HEK293 (cell line): ENCODE results near the gene ZC3H18.

Experiments used
- CTCF ChIA-PET: fragments of 350-600 bp; formaldehyde crosslinking; extraction: SDS; loops from one replicate; lab custom pipeline; 2021; ENCODE audit warnings: antibody characterized with exemption; lab: Yijun Ruan, JAX
- POLR2A ChIA-PET: fragments of 300-600 bp; formaldehyde crosslinking; extraction: SDS; loops from one replicate; lab custom pipeline; 2020; ENCODE audit warnings: antibody characterized with exemption, inconsistent platforms; lab: Yijun Ruan, JAX
- H3K27ac ChIP-seq: fragments of 200-500 bp; sonication (Bioruptor generic); 2 replicates; pipeline ENCODE4 v1.5.1; 2014; ENCODE audit warnings: low read depth, low read length, control low read depth, inconsistent platforms; ENCODE audit errors: extremely low read depth
- H3K36me3 ChIP-seq, 2 experiments: fragments of 200-500 bp in 1 of 2; sonication (Bioruptor generic) in 1 of 2; 1 replicate in 1 of 2; 2 replicates in 1 of 2; pipeline ENCODE4 v1.5.1; 2014 to 2017; ENCODE audit warnings: inconsistent platforms in 2 of 2, low read length in 2 of 2; ENCODE audit not compliant: control insufficient read depth in 2 of 2, insufficient read depth in 1 of 2
- H3K4me1 ChIP-seq: fragments of 200-500 bp; sonication (Bioruptor generic); 2 replicates; pipeline ENCODE4 v1.5.1; 2014; ENCODE audit warnings: mild to moderate bottlenecking, low read length, inconsistent platforms; ENCODE audit not compliant: control insufficient read depth, insufficient read depth
- H3K4me3 ChIP-seq: 2 replicates; pipeline ENCODE4 v1.5.1; 2011; ENCODE audit warnings: low read depth, mild to moderate bottlenecking, control low read depth, low read length, moderate library complexity
- H3K9me3 ChIP-seq: fragments of 200-500 bp; sonication (Bioruptor generic); 2 replicates; pipeline ENCODE4 v1.5.1; 2014; ENCODE audit warnings: low read depth, low read length, inconsistent platforms; ENCODE audit not compliant: control insufficient read depth, insufficient read depth
- ZNF114 ChIP-seq: fragments of 450-650 bp; formaldehyde crosslinking; IDR thresholded peaks from 2 replicates; pipeline ENCODE4 v1.5.0; 2017; ENCODE audit warnings: missing biosample characterization, missing genetic modification characterization
- ZNF561 ChIP-seq: fragments of 450-650 bp; IDR thresholded peaks from 2 replicates; pipeline ENCODE4 v1.5.1; 2018; ENCODE audit warnings: missing biosample characterization, missing genetic modification characterization, borderline replicate concordance
- ZNF701 ChIP-seq: fragments of 450-650 bp; formaldehyde crosslinking; IDR thresholded peaks from 2 replicates; pipeline ENCODE4 v1.5.1; 2016; ENCODE audit warnings: missing biosample characterization, missing genetic modification characterization
- ZNF76 ChIP-seq: fragments of 450-650 bp; formaldehyde crosslinking; IDR thresholded peaks from 2 replicates; pipeline ENCODE4; 2016; ENCODE audit warnings: low read depth, missing biosample characterization, missing genetic modification characterization, borderline replicate concordance
- ZNF776 ChIP-seq: fragments of 450-650 bp; formaldehyde crosslinking; IDR thresholded peaks from 2 replicates; pipeline ENCODE4 v1.5.0; 2017; ENCODE audit warnings: missing biosample characterization, missing genetic modification characterization, borderline replicate concordance
- ZNF830 ChIP-seq: fragments of 450-650 bp; IDR thresholded peaks from 2 replicates; pipeline ENCODE4 v1.5.0; 2018; ENCODE audit warnings: missing biosample characterization, missing genetic modification characterization, low read depth, mild to moderate bottlenecking, moderate library complexity
- TF ChIP-seq, protein P1 (sequence below): fragments of 450-650 bp; formaldehyde crosslinking; conservative IDR thresholded peaks from 2 replicates; pipeline ENCODE4 v1.5.1; 2016; ENCODE audit warnings: low read depth, missing biosample characterization, missing genetic modification characterization
- TF ChIP-seq, protein P2 (sequence below): fragments of 450-650 bp; formaldehyde crosslinking; IDR thresholded peaks from 2 replicates; pipeline ENCODE4 v1.5.1; 2016; ENCODE audit warnings: missing biosample characterization, missing genetic modification characterization, borderline replicate concordance
- TF ChIP-seq, protein P3 (sequence below): fragments of 450-650 bp; IDR thresholded peaks from 2 replicates; pipeline ENCODE4 v1.5.1; 2018; ENCODE audit warnings: missing biosample characterization, missing genetic modification characterization
- TF ChIP-seq, protein P4 (sequence below): fragments of 450-650 bp; formaldehyde crosslinking; IDR thresholded peaks from 2 replicates; pipeline ENCODE4 v1.5.1; 2016; ENCODE audit warnings: missing biosample characterization, missing genetic modification characterization, borderline replicate concordance

Gene ZC3H18

DNA sequence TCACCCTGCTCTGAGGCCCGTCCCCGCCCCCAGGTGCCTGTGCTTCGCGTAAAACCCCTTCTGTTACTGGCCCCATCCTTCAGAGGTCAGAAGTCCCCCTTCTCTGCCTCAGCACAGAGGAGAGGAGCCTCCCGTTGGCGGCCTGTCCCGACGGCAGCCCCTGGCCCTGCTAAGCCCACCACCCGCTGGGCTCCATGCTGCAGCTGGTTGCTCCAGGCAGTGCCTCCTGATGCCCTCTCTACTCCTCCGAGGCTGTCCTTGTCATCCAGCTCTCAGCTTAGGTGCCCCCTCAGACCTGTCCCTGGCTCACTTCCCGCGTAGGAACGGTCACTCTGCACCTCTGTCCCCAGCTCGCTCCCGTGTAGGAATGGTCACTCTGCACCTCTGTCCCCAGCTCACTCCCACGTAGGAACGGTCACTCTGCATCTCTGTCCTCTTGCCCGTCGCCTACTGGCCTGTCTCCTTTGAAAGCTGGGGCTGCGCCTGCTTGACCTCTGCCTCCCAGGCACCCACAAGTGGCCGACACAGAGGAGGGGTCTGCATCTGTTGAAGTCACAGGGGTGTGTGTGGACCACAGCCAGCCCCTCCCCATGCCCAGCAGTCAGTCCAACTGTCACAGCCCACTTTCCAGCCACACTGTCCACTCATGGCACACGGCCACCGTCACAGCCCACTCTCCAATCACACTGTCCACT, 31.7 kb upstream of the ZC3H18 start (continued):
- TF ChIP-seq, protein P1, sequence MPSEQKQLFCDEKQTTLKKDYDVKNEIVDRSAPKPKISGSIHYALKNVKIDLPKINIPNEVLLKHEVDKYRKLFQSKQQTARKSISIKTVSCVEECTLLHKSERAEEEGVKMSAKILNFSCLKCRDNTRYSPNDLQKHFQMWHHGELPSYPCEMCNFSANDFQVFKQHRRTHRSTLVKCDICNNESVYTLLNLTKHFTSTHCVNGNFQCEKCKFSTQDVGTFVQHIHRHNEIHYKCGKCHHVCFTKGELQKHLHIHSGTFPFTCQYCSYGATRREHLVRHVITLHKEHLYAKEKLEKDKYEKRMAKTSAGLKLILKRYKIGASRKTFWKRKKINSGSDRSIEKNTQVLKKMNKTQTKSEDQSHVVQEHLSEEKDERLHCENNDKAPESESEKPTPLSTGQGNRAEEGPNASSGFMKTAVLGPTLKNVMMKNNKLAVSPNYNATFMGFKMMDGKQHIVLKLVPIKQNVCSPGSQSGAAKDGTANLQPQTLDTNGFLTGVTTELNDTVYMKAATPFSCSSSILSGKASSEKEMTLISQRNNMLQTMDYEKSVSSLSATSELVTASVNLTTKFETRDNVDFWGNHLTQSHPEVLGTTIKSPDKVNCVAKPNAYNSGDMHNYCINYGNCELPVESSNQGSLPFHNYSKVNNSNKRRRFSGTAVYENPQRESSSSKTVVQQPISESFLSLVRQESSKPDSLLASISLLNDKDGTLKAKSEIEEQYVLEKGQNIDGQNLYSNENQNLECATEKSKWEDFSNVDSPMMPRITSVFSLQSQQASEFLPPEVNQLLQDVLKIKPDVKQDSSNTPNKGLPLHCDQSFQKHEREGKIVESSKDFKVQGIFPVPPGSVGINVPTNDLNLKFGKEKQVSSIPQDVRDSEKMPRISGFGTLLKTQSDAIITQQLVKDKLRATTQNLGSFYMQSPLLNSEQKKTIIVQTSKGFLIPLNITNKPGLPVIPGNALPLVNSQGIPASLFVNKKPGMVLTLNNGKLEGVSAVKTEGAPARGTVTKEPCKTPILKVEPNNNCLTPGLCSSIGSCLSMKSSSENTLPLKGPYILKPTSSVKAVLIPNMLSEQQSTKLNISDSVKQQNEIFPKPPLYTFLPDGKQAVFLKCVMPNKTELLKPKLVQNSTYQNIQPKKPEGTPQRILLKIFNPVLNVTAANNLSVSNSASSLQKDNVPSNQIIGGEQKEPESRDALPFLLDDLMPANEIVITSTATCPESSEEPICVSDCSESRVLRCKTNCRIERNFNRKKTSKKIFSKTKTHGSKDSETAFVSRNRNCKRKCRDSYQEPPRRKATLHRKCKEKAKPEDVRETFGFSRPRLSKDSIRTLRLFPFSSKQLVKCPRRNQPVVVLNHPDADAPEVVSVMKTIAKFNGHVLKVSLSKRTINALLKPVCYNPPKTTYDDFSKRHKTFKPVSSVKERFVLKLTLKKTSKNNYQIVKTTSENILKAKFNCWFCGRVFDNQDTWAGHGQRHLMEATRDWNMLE, result no peak
- TF ChIP-seq, protein P2, sequence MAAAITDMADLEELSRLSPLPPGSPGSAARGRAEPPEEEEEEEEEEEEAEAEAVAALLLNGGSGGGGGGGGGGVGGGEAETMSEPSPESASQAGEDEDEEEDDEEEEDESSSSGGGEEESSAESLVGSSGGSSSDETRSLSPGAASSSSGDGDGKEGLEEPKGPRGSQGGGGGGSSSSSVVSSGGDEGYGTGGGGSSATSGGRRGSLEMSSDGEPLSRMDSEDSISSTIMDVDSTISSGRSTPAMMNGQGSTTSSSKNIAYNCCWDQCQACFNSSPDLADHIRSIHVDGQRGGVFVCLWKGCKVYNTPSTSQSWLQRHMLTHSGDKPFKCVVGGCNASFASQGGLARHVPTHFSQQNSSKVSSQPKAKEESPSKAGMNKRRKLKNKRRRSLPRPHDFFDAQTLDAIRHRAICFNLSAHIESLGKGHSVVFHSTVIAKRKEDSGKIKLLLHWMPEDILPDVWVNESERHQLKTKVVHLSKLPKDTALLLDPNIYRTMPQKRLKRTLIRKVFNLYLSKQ, result no peak
- TF ChIP-seq ZNF76 (no peak), ZNF776 (tag by site-specific recombination) (no peak), ZNF561 (tag by site-specific recombination) (no peak), ZNF830 (tag by site-specific recombination) (no peak), ZNF701 (tag by site-specific recombination) (no peak)
- TF ChIP-seq, protein P3, sequence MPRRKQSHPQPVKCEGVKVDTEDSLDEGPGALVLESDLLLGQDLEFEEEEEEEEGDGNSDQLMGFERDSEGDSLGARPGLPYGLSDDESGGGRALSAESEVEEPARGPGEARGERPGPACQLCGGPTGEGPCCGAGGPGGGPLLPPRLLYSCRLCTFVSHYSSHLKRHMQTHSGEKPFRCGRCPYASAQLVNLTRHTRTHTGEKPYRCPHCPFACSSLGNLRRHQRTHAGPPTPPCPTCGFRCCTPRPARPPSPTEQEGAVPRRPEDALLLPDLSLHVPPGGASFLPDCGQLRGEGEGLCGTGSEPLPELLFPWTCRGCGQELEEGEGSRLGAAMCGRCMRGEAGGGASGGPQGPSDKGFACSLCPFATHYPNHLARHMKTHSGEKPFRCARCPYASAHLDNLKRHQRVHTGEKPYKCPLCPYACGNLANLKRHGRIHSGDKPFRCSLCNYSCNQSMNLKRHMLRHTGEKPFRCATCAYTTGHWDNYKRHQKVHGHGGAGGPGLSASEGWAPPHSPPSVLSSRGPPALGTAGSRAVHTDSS (tag by site-specific recombination), result no peak
- TF ChIP-seq, protein P4, sequence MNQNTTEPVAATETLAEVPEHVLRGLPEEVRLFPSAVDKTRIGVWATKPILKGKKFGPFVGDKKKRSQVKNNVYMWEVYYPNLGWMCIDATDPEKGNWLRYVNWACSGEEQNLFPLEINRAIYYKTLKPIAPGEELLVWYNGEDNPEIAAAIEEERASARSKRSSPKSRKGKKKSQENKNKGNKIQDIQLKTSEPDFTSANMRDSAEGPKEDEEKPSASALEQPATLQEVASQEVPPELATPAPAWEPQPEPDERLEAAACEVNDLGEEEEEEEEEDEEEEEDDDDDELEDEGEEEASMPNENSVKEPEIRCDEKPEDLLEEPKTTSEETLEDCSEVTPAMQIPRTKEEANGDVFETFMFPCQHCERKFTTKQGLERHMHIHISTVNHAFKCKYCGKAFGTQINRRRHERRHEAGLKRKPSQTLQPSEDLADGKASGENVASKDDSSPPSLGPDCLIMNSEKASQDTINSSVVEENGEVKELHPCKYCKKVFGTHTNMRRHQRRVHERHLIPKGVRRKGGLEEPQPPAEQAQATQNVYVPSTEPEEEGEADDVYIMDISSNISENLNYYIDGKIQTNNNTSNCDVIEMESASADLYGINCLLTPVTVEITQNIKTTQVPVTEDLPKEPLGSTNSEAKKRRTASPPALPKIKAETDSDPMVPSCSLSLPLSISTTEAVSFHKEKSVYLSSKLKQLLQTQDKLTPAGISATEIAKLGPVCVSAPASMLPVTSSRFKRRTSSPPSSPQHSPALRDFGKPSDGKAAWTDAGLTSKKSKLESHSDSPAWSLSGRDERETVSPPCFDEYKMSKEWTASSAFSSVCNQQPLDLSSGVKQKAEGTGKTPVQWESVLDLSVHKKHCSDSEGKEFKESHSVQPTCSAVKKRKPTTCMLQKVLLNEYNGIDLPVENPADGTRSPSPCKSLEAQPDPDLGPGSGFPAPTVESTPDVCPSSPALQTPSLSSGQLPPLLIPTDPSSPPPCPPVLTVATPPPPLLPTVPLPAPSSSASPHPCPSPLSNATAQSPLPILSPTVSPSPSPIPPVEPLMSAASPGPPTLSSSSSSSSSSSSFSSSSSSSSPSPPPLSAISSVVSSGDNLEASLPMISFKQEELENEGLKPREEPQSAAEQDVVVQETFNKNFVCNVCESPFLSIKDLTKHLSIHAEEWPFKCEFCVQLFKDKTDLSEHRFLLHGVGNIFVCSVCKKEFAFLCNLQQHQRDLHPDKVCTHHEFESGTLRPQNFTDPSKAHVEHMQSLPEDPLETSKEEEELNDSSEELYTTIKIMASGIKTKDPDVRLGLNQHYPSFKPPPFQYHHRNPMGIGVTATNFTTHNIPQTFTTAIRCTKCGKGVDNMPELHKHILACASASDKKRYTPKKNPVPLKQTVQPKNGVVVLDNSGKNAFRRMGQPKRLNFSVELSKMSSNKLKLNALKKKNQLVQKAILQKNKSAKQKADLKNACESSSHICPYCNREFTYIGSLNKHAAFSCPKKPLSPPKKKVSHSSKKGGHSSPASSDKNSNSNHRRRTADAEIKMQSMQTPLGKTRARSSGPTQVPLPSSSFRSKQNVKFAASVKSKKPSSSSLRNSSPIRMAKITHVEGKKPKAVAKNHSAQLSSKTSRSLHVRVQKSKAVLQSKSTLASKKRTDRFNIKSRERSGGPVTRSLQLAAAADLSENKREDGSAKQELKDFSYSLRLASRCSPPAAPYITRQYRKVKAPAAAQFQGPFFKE (tag by site-specific recombination), result no peak

DNA sequence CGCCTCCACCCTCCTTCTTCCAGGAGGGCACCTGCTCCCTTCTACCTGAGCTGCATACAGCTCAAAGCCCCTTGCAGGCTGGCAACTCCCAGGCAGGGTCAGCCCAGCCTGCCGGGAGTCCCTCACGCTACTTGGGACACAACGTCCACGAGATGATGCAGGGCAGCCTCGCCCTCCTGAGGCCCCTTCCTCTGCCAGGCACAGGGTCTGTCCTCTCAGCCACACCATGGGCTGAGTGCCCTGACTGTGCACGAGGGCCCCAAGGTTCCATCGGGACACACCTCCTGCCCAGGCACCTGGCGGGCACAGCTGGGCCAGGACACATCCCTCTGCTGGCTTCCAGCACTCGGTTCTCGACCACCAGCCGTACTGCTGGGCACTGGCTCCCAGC, 30.9 kb upstream of the ZC3H18 start:
- POLR2A ChIA-PET, result interaction anchor here (0.7 to 1.0 kb wide), 2 partner anchors 16 kb away, joined by 3 to 4 read pairs; no protein-coding TSS in a partner anchor
- CTCF ChIA-PET, result interaction anchor here (0.8 to 1.2 kb wide), 2 partner anchors 14 to 87 kb away, joined by 3 read pairs; no protein-coding TSS in a partner anchor
- Histone ChIP-seq H3K4me3 (no peak overlapping the region), H3K4me1 (peaks cover 6% of the 10 kb centered on the region; the same call in 1 of the 2 replicates), H3K27ac (no peak overlapping the region), H3K36me3 (peaks cover 0 to 7% of the 10 kb centered on the region in 2 experiments; a peak in 1 of 3 replicates), H3K9me3 (no peaks in the 10 kb centered on the region)
- no peak for TF ChIP-seq ZNF114 (tag by site-specific recombination)
